GM18502 (cell line): ENCODE results near the gene ZNF225.
"Not testable (repeated sequence)": the region's sequence is repeated elsewhere in the genome, so short reads cannot be mapped to it uniquely, and the experiment has no call there.

Source experiments
- ATAC-seq: cut with Tn5 transposase; IDR thresholded peaks from one replicate; pipeline ENCODE4 v1.9.1; 2021; ENCODE audit warnings: mild to moderate bottlenecking; ENCODE audit not compliant: unreplicated experiment, poor library complexity

The ZNF225 gene

GRCh38 chr19:44113138-44113783, at the start of gene ZNF225:
ZNF225 (plus strand) TSS chr19:44113399; CDS start chr19:44115828, 2,429 bp downstream.
- peak; percentile 82 for ATAC-seq

GRCh38 chr19:44066305-44066704, 46.9 kb upstream of the ZNF225 start:
- ATAC-seq: no peak

GRCh38 chr19:44069415-44069814, 43.8 kb upstream of the ZNF225 start:
- no peak for ATAC-seq

- peak; percentile 95 for ATAC-seq
Observed at GRCh38 chr19:44071824-44072542, 41.2 kb upstream of the ZNF225 start, which contains the start of gene ZNF284. ZNF284 (plus strand) TSS chr19:44072159; CDS start chr19:44076390, 4,231 bp downstream.

- peak; percentile 12 for ATAC-seq
Observed at GRCh38 chr19:44072543-44073401, 40.4 kb upstream of the ZNF225 start.

- no peak for ATAC-seq
Observed at GRCh38 chr19:44076325-44076724, 36.9 kb upstream of the ZNF225 start.

GRCh38 chr19:44092108-44092507, 21.1 kb upstream of the ZNF225 start:
- no peak for ATAC-seq

GRCh38 chr19:44093931-44094765, 19.1 kb upstream of the ZNF225 start, which contains the start of gene ZNF224:
ZNF224 (plus strand) TSS chr19:44094361; CDS start chr19:44097874, 3,513 bp downstream.
- peak; percentile 86 for ATAC-seq

GRCh38 chr19:44107751-44108150, 5.4 kb upstream of the ZNF225 start:
- ATAC-seq: no peak

GRCh38 chr19:44109458-44109857, 3.7 kb upstream of the ZNF225 start:
- no peak for ATAC-seq

- no peak for ATAC-seq
Observed at GRCh38 chr19:44111910-44112463, 1.2 kb upstream of the ZNF225 start.

GRCh38 chr19:44112802-44113137, 429 bp upstream of the ZNF225 start:
- no peak for ATAC-seq

GRCh38 chr19:44113784-44114390, 688 bp downstream of the ZNF225 start:
- peak; percentile 18 for ATAC-seq

- ATAC-seq: not testable (repeated sequence)
Observed at GRCh38 chr19:44121162-44121561, 8.0 kb downstream of the ZNF225 start.

GRCh38 chr19:44131955-44132354, 18.8 kb downstream of the ZNF225 start:
- no peak for ATAC-seq

- peak; percentile 85 for ATAC-seq
Observed at GRCh38 chr19:44141191-44142058, 28.2 kb downstream of the ZNF225 start, which contains the start of gene ZNF234. ZNF234 (plus strand) TSS chr19:44141554; CDS start chr19:44144633, 3,079 bp downstream.

GRCh38 chr19:44142059-44142433, 28.8 kb downstream of the ZNF225 start:
- ATAC-seq: peak; percentile 8

- ATAC-seq: no peak
Observed at GRCh38 chr19:44149776-44150175, 36.6 kb downstream of the ZNF225 start.
